B cell (primary cell): ENCODE measurements around the gene MACO1. TPM values are rescaled to one million over a fixed set of nuclear protein-coding genes. Genes with fewer than 3 reads are reported as not detected.
"Not testable (repeated sequence)": the region's sequence is repeated elsewhere in the genome, so short reads cannot be mapped to it uniquely, and the experiment has no call there.

ENCODE experiments used
- ATAC-seq: fragments of 200-7000 bp; cut with Tn5 transposase; one replicate; pipeline ENCODE4 v1.10.0; 2021; ENCODE audit warnings: low read depth, mild to moderate bottlenecking, moderate number of reproducible peaks, moderate library complexity
- CTCF ChIA-PET: fragments of 350-600 bp; sonication (Branson Sonifier 250); formaldehyde crosslinking; loops from one replicate; lab custom pipeline; 2021; ENCODE audit warnings: antibody characterized with exemption, inconsistent platforms; lab: Charles Lee
- POLR2A ChIA-PET: fragments of 350-600 bp; sonication (Branson Sonifier 250); formaldehyde crosslinking; loops from one replicate; lab custom pipeline; 2021; ENCODE audit warnings: antibody characterized with exemption; lab: Charles Lee
- DNase-seq: peaks from one replicate; pipeline ENCODE4 v3.0.0; 2013
- H2AFZ ChIP-seq: 2 replicates; pipeline ENCODE4 v1.6.1; 2012; ENCODE audit warnings: mild to moderate bottlenecking, low read depth, low read length; ENCODE audit not compliant: insufficient read depth, poor library complexity, severe bottlenecking
- H3K27ac ChIP-seq, 2 donors: 1 replicate in 1 of 2; 2 replicates in 1 of 2; pipeline ENCODE4 v1.5.1; 2012 to 2013; ENCODE audit warnings: low read length in 2 of 2, mild to moderate bottlenecking in 2 of 2, moderate library complexity in 1 of 2
- H3K27me3 ChIP-seq, 4 experiments: fragments of 200-600 bp in 1 of 4; sonication (generic) in 1 of 4; replicated peaks in 1 of 4; 1 replicate in 2 of 4; 2 replicates in 2 of 4; pipeline versions ENCODE4 v1.6.1 to v1.7.0; 2013 to 2016; ENCODE audit warnings: low read length in 3 of 4, mild to moderate bottlenecking in 2 of 4, mixed read lengths in 1 of 4, moderate library complexity in 1 of 4; ENCODE audit not compliant: insufficient read depth in 4 of 4, control insufficient read depth in 3 of 4; ENCODE audit errors: control extremely low read depth in 1 of 4
- H3K36me3 ChIP-seq, 2 experiments: replicated peaks in 1 of 2; 1 replicate in 1 of 2; 2 replicates in 1 of 2; pipeline versions ENCODE4 v1.6.1 to v1.7.1; 2013; ENCODE audit warnings: low read length in 1 of 2; ENCODE audit not compliant: insufficient read depth in 2 of 2, control insufficient read depth in 1 of 2; ENCODE audit errors: control extremely low read depth in 1 of 2, extremely low read depth in 1 of 2
- H3K4me1 ChIP-seq, 2 donors: fragments of 200-600 bp in 1 of 2; sonication (generic) in 1 of 2; 1 replicate in 1 of 2; 2 replicates in 1 of 2; pipeline versions ENCODE4 v1.5.1 to v1.6.1; 2013 to 2017; ENCODE audit warnings: low read length in 2 of 2; ENCODE audit not compliant: control insufficient read depth in 2 of 2, insufficient read depth in 2 of 2
- H3K4me2 ChIP-seq: replicated peaks from 2 replicates; pipeline ENCODE3; 2012; ENCODE audit warnings: mild to moderate bottlenecking, low read depth, low read length; ENCODE audit not compliant: poor library complexity, severe bottlenecking
- H3K4me3 ChIP-seq, 5 experiments: fragments of 200-600 bp in 1 of 5; sonication (generic) in 1 of 5; 1 replicate in 3 of 5; 2 replicates in 2 of 5; pipeline versions ENCODE4 v1.5.1 to v1.7.0; 2011 to 2016; ENCODE audit warnings: low read length in 4 of 5, mild to moderate bottlenecking in 4 of 5, low read depth in 2 of 5, control low read depth in 1 of 5, moderate library complexity in 1 of 5; ENCODE audit not compliant: insufficient read depth in 1 of 5; ENCODE audit errors: control extremely low read depth in 1 of 5, extremely low read depth in 1 of 5
- H3K79me2 ChIP-seq: fragments of 200-600 bp; sonication (generic); one replicate; pipeline ENCODE4 v1.6.0; 2016; ENCODE audit warnings: low read length; ENCODE audit not compliant: control insufficient read depth, insufficient read depth
- H3K9ac ChIP-seq: fragments of 200-600 bp; sonication (generic); 2 replicates; pipeline ENCODE4 v1.6.1; 2017; ENCODE audit warnings: mild to moderate bottlenecking, low read length, moderate library complexity
- H3K9me3 ChIP-seq, 3 donors: one replicate each; pipeline versions ENCODE4 v1.6.1 to v1.7.1; 2013; ENCODE audit warnings: low read length in 2 of 3; ENCODE audit not compliant: control insufficient read depth in 2 of 3, insufficient read depth in 1 of 3; ENCODE audit errors: control extremely low read depth in 1 of 3
- H4K20me1 ChIP-seq: 2 replicates; pipeline ENCODE4 v1.6.0; 2012; ENCODE audit warnings: mild to moderate bottlenecking, low read length; ENCODE audit not compliant: insufficient read depth, control insufficient read depth, poor library complexity, severe bottlenecking
- H3K27ac Mint-ChIP-seq: one replicate; pipeline ENCODE4 v1.8.0; 2021; ENCODE audit warnings: mixed read lengths
- H3K27me3 Mint-ChIP-seq: one replicate; pipeline ENCODE4 v1.8.0; 2021; ENCODE audit warnings: mixed read lengths
- H3K4me1 Mint-ChIP-seq: one replicate; pipeline ENCODE4 v1.8.0; 2021; ENCODE audit warnings: mixed read lengths
- H3K4me3 Mint-ChIP-seq: one replicate; pipeline ENCODE4 v1.8.0; 2021; ENCODE audit warnings: mixed read lengths
- H3K9me3 Mint-ChIP-seq: one replicate; pipeline ENCODE4 v1.8.0; 2022; ENCODE audit warnings: mixed read lengths; ENCODE audit not compliant: insufficient read depth
- WGBS: methylation state at CpG from one replicate; pipeline ENCODE4 v1.1.5; 2013; ENCODE audit warnings: missing lambda C conversion rate; ENCODE audit not compliant: insufficient coverage; 5-methylcytosine and 5-hydroxymethylcytosine counted together
- intact Hi-C: fragments of 100-400 bp; cut with micrococcal nuclease; formaldehyde crosslinking; loops from one replicate; pipeline ENCODE4 v1.10.0; 2022
- polyA plus RNA-seq: library from polyadenylated mRNA; depleted of rRNA; stranded (reverse); fragments of >200 nt; gene quantifications from 2 replicates; pipeline ENCODE4 v1.2.3, GENCODE V29; 2012
- total RNA-seq, 2 donors: library from RNA; stranded (reverse); fragments of 120-200 nt in 1 of 2; gene quantifications; 1 replicate in 1 of 2; 2 replicates in 1 of 2; pipeline versions ENCODE4 v1.2.3 to v1.2.4, GENCODE V29; 2013 to 2022

MACO1 gene
- total and polyA plus RNA-seq, 2 donors (not counting 1 experiment from before 2014, with no cell fraction given): 4.9 to 21.2 TPM

DNA sequence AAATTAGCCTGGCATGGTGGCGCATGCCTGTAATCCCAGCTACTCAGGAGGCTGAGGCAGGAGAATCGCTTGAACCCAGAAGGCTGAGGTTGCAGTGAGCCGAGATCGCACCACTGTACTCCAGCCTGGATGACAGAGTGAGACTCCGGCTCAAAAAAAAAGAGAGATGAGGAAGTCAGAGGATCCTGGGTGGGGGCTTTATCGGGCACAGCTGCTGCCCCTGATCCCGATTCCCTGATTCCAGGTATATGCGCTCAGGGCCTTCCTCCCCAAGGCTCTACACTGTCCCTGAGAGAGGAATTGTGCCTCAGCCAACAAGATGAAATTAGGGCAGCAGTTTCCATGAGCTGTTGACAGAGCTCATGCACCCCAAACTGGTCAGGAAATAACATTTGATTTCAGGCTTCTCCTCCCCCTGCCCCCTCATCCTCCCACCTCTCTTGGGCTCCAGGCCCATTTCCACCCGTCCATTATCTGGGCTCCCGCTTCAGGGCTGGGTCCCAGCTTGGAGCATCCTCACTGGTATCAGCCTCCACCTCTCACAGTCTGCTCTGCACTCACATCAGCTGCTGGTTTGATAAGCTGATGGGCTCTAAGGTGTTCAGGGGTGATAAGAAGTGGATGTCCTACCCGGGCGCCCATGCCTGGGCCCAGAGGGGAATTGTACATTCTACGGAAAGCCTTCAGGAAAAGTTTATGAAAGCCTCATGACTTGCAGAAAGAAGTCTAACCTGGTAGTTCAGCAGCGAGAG, 17.6 kb upstream of the MACO1 start:
- intact Hi-C loops, H3K9ac ChIP-seq, H3K4me1 ChIP-seq, H3K4me3 ChIP-seq, H3K36me3 ChIP-seq, H3K4me1 Mint-ChIP-seq, H3K79me2 ChIP-seq, H3K27me3 Mint-ChIP-seq, H4K20me1 ChIP-seq, H3K4me2 ChIP-seq, H3K27ac Mint-ChIP-seq, H2AFZ ChIP-seq, H3K27ac ChIP-seq, H3K27me3 ChIP-seq, ATAC-seq, H3K4me3 Mint-ChIP-seq, DNase-seq, H3K9me3 Mint-ChIP-seq, CTCF ChIA-PET, POLR2A ChIA-PET, H3K9me3 ChIP-seq: not testable (repeated sequence)
- no CpG with 5 or more reads among the region's 14 CpGs for WGBS

DNA sequence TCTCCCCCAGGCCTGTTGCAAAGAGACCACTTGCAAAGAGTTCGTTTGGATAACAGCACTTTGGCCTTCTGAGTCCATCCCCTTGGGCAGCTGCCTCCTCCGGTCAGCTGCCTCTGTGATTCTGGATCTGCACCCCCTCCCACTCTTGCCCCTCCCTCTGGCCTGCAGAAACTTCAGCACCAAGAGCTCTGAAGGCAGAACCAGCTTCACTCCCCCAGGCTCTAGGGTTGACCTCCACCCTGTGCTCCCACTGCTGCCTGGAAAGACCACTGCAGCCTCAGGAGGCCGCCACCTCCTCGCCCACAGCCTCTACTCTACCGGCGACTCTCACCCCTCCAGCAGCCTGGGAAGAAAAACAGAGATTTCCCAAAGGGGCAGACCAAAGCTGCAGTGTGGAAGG, 16.5 kb upstream of the MACO1 start:
- H3K27me3 Mint-ChIP-seq, H3K4me1 ChIP-seq, DNase-seq, H3K27me3 ChIP-seq, H3K9me3 ChIP-seq, H3K4me3 ChIP-seq, H3K27ac Mint-ChIP-seq, H3K4me2 ChIP-seq, intact Hi-C loops, H3K36me3 ChIP-seq, H3K27ac ChIP-seq, POLR2A ChIA-PET, ATAC-seq, H2AFZ ChIP-seq, H3K9ac ChIP-seq, CTCF ChIA-PET, H3K9me3 Mint-ChIP-seq, H3K79me2 ChIP-seq, H4K20me1 ChIP-seq, H3K4me3 Mint-ChIP-seq, H3K4me1 Mint-ChIP-seq: not testable (repeated sequence)
- WGBS: 100% methylated on average over 1 of the region's 6 CpGs

DNA sequence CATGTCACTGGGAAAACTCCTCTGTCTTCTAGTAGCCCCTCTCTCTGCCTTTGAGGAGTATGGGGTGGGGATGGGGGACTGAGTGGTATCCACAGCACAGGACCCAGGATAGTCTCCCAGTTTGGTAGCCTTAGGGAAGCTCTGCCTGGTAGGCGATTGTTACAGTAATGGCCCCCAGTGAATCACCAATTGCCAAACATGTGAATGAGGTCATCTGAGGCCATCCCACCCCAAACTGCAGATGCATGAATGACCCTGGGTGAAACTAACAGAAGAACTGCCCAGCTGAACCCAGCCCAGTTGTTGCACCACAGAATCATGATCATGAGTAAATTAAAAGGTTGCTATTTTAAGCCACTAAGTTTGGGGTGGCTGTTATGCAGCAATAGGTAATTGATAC, 16.1 kb upstream of the MACO1 start:
- H3K9me3 ChIP-seq, H2AFZ ChIP-seq, H3K4me1 ChIP-seq, CTCF ChIA-PET, H3K27ac ChIP-seq, DNase-seq, H3K79me2 ChIP-seq, H3K9me3 Mint-ChIP-seq, ATAC-seq, H4K20me1 ChIP-seq, H3K4me3 ChIP-seq, H3K27me3 Mint-ChIP-seq, H3K36me3 ChIP-seq, H3K27ac Mint-ChIP-seq, H3K4me3 Mint-ChIP-seq, intact Hi-C loops, POLR2A ChIA-PET, H3K4me1 Mint-ChIP-seq, H3K4me2 ChIP-seq, H3K27me3 ChIP-seq, H3K9ac ChIP-seq: not testable (repeated sequence)
- WGBS: no CpG with 5 or more reads among the region's 1 CpG

DNA sequence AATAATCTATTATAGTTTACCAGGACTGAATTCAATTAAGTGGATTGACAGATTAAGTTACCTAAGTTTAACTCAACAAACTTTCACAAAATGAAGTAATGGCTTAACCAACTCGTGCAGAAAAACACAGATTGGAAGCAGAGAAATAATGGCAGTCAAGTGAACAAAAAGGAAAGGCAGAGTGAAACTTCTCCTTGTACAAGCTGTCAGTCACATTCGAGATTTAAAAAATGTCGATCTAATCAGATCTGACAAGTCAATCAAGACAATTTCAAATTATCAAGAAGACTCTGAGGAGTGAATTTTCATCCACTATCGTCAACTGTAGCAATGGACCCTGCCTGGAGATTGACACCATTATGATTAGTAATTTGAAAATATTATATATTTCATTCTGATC, 13.4 kb upstream of the MACO1 start:
- no CpG with 5 or more reads among the region's 4 CpGs for WGBS

More for the DNA sequence above, 13.4 kb upstream of the MACO1 start:
- H2AFZ ChIP-seq, H3K27me3 ChIP-seq, H3K4me1 ChIP-seq, POLR2A ChIA-PET, H3K4me3 Mint-ChIP-seq, intact Hi-C loops, H3K27ac Mint-ChIP-seq, H3K4me3 ChIP-seq, DNase-seq, H3K4me1 Mint-ChIP-seq, CTCF ChIA-PET, H3K4me2 ChIP-seq, H3K9ac ChIP-seq, H3K36me3 ChIP-seq, H3K79me2 ChIP-seq, H3K27me3 Mint-ChIP-seq, H3K27ac ChIP-seq, ATAC-seq, H3K9me3 Mint-ChIP-seq, H3K9me3 ChIP-seq, H4K20me1 ChIP-seq: not testable (repeated sequence)
